CD1c-positive myeloid dendritic cell (primary cell): ENCODE data around the gene SLC27A1.
A peak's percentile ranks its signal among the peaks of the same experiment; 100 is the strongest.
"Not testable (repeated sequence)": the region's sequence is repeated elsewhere in the genome, so short reads cannot be mapped to it uniquely, and the experiment has no call there.

ENCODE experiments used
- DNase-seq: peaks from one replicate; pipeline ENCODE4 v3.0.0-alpha.2; 2016; ENCODE audit errors: extremely low spot score

SLC27A1 gene

DNA sequence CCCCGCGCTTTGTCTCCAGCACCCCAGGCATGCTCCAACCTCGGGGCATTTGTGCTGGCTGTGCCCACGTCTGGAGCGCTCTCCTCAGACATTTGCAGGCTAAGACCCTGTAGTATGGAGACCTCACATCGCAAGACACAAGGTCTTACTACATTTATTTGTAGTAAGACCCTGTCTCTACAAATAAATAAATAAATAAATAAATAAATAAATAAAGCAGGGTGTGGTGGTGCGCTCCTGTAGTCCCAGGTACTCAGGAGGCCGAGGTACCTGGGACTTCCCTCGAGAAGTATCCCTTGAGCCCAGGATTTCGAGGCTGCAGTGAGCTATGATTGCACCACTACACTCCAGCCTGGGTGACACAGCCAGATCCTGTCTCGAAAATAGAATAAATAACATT is 14.2 kb upstream of the SLC27A1 start:
- no peak for DNase-seq

GRCh38 chr19:17457616-17458015 is 12.7 kb upstream of the SLC27A1 start:
- no peak for DNase-seq

DNA sequence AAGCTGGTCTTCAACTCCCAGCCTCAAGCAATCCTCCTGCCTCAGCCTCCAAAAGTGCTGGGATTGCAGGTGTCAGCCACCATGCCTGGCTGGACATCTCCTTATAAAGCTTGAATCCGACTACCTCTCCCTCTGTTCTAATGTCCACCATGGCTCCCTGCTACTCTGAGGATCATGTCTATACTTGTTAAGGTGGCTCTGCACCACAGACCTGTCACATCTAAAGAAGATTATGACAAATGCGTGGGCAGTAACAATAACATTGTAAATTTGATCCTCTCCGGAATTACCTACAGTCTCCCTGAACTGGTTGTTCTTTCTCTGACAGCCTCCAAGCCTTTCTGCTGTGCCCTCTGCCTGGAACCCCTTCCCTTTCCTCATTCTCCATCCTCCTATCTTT is 11.4 kb upstream of the SLC27A1 start:
- DNase-seq: no peak

- DNase-seq: no peak
These were observed 9.7 kb upstream of the SLC27A1 start, which contains the start of gene NXNL1 for GRCh38 chr19:17460372-17461230. Gene NXNL1, minus strand, starts transcription at chr19:17460926. Its CDS starts 57 bp downstream, at chr19:17460869.

DNA sequence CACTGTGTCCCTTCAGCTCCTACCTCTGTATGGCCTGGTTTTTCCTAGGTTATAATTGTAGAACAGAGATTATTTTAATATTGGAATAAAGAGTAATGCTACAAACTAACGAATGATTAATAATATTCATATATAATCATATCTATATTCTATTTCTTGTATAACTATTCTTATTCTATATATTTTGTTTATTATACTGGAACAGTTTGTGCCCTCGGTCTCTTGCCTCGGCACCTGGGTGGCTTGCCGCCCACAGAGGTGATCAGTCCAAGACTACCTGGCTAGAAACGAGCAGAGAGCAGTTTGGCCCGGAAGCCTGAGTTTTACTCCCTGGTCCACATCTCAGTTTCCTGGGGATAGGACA is 3.9 kb upstream of the SLC27A1 start:
- DNase-seq: no peak

DNA sequence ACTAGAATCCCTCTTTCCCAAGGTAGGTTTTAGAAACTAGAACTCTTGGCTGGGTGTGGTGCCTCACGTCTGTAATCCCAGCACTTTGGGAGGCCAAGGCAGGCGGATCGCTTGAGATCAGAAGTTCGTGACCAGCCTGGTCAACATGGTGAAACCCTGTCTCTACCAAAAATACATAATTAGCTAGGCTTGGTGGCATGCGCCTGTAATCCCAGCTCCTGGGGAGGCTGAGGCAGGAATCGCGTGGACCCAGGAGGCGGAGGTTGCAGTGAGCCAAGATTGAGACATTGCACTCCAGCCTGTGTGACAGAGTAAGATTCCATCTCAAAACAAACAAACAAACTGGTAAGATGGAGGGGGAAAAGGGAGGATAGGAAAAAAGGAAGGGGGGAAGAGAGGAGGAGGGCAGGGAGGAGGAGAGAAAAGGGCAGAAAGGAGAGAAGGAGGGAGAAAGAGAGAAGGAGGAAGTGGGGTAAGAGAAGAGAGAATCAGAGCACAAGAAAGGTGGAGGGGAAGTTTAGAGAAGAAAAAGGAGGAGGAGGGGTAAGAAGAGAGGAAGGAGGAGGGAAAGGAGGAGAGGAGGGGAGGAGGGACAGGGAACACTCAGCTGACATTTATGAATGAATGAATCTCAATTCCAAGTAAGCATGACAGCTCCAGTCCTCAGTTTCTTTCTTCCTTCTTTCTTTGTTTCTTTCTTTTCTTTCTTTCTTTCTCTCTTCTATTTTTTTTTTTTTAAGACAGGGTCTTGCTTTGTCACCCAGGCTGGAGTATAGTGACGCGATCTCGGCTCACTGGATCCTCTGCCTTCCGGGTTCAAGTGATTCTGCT is 2.6 kb upstream of the SLC27A1 start:
- DNase-seq: no peak

DNA sequence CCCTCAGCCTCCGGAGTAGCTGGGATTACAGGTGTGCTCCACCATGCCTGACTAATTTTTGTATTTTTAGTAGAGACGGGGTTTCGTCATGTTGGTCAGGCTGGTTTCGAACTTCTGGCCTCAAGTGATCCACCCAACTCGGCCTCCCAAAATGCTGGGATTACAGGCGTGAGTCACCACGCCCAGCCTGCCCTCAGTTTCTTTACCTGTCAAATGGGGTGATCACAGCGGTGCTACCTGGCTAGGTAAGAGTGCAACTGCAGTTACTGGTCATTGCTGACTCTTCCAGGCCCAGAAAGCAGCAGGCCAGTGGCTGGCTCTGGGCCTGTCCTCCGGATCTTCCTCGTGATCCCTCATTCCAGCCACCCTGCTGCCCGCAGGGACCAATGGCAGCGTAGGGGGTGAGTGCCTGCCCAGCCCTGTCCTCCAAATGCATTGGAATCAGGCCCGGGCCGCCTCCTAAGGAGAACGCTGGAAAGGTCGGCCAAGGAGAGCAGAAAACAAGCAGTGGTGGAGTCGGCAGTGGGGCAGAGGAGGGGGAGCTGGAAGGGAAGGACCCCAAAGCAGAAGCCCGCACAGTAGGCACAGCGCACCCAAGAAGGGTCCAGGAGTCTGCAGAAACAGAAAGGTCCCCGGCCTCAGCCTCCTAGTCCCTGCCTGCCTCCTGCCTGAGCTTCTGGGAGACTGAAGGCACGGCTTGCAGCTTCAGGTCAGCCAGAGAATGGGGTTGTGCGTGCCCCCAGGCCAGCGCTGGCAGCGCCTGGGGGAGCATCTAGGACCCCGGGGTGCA is 1.8 kb upstream of the SLC27A1 start:
- no peak for DNase-seq

- DNase-seq: no peak
These were observed 1.2 kb upstream of the SLC27A1 start for GRCh38 chr19:17469092-17469480.

DNA sequence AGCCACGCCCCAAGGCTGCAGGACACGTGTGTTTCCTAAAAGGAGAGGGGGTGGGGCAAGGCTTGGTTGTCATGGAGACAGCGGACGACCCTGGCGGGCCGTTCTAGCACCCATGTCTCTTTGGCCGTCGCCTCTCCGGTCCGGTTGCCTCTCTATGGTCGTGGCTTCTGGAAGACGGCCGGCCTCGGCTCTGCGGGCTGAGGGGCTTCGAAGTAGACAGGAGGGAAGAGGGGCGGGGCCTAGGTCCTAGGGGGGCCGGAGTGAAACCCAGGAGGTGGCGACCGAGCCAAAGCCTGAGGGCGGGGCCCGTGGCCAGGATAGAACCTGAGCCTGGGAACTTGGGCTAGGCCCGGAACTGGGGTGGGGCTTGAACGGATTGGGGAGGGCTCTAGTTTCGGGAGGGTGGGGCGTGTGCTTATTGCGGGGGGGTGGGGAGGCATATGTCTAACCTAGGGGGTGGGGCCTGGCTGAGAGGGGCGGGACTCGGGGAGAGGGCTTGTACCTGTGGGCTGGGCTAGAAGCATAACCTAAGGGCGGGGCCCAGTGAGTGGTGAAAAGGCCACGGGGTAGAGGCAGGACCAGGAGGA is 750 bp upstream of the SLC27A1 start:
- DNase-seq: peak; percentile 93

DNA sequence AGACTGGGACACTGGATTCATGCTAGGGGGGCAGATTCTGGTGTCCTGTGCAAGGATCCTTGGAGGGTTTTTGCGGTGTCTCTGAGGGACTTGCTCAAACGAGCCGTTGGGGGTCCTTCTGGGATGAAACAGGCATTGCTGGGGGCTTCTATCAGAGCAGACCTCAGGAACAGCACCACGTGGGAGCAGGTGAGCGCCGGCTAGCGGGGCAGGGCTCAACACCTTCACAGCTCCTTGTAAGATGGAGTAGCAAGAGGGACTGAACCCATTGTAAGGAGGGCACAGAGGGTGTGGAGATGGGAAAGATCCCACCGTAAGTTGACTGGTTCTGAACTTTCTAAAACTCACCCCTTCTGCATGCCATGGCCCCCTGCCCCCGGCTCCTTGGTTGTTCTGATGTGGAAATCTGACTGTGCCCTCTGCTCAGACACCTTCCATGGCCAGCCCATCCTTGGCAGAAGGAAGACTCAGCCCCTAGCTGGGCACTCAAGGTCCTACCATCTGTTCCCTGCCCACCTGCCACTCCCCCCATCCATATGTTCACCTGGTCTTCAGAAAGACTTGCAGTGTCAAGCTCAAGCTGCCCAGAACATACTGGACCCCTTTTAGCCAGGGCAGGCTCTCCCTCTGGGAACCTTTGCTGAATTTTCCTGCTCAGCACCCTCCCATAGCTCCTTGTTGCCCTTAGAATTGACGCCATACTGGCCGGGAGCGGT is 1.2 kb downstream of the SLC27A1 start:
- DNase-seq: no peak

GRCh38 chr19:17473041-17473440 is 2.7 kb downstream of the SLC27A1 start:
- DNase-seq: peak; percentile 82

DNA sequence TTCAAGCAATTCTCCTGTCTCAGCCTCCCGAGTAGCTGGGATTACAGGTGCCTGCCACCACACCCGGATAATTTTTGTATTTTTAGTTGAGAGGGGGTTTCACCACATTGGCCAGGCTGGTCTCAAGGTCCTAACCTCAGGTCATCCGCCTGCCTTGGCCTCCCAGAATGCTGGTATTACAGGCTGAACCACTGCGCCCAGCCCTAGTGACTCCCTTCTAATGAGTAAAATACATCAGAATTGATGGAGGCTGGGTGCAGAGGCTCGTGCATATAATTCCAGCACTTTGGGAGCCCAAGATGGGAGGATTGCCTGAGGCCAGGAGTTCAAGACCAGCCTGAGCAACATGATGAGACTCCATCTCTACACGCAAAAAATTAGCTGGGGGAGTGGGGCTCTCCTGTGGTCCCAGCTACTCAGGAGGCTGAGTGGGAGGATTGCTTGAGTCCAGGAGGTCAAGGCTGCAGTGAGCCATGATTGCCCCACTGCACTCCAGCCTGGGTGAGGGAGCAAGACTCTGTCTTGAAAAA is 4.8 kb downstream of the SLC27A1 start:
- not testable (repeated sequence) for DNase-seq

DNA sequence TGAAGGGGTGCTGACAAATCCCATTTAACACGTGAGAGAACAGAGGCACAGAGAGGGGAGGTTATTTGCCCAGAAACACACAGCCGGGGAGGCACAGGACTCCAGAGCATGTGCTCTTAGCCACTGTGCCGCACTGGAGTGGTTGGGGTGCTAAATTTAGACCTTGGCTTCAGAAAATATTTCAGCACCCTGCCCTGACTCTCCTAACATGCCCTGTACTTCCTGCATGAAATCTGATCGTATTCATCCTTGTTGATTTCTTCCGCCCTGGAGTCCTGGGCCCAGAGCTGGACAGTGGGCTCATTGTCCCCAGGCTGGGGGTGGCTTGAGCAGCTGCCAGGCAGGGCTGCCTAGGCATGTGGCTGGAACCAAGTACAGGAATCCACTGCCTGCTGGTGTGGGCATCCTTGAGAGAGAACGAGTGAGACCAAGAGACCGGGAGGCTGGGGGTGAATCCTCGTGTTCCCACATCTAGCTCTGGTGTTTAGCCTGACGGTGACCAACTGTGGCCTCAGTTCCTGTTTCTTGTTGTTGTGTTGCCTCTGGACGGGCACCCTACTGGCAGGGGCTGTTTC is 5.3 kb downstream of the SLC27A1 start:
- DNase-seq: peak; percentile 68

- DNase-seq: no peak
These were observed 9.0 kb downstream of the SLC27A1 start for GRCh38 chr19:17479325-17479791.

- no peak for DNase-seq
These were observed 11.7 kb downstream of the SLC27A1 start for GRCh38 chr19:17481986-17482385.

DNA sequence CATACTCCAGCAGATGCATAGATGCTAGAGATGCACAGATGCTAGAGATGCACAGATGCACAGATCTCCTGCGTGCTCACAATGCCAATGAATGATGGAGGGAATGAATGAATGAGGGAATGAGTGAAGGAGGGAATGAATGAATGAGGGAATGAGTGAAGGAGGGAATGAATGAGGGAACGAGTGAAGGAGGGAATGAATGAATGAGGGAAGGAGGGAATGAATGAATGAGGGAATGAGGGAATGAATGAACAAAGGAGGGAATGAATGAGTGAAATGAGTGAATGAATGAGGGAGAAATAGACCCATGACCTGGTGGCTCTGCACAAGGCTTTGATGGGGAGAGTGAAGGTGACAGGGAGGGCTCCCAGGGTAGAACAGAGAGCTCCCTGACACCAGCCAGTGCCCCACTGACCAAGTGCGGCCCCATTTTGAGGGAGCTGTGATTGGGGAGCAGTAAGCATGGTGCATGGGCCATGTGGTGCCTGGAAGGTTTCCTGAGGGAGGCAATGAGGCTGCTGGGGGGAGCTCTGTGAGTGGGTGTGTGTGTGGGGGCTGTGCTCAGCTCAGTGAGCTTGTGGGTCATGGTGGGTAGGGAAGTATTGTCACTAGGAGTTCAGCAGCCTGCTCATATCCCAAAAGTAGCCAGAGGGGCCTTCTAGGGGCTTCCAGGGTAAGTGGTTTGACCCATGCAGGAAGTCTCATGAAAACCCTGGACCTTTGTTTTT is 12.7 kb downstream of the SLC27A1 start:
- peak; percentile 16 for DNase-seq

GRCh38 chr19:17483605-17484002 is 13.3 kb downstream of the SLC27A1 start:
- no peak for DNase-seq

DNA sequence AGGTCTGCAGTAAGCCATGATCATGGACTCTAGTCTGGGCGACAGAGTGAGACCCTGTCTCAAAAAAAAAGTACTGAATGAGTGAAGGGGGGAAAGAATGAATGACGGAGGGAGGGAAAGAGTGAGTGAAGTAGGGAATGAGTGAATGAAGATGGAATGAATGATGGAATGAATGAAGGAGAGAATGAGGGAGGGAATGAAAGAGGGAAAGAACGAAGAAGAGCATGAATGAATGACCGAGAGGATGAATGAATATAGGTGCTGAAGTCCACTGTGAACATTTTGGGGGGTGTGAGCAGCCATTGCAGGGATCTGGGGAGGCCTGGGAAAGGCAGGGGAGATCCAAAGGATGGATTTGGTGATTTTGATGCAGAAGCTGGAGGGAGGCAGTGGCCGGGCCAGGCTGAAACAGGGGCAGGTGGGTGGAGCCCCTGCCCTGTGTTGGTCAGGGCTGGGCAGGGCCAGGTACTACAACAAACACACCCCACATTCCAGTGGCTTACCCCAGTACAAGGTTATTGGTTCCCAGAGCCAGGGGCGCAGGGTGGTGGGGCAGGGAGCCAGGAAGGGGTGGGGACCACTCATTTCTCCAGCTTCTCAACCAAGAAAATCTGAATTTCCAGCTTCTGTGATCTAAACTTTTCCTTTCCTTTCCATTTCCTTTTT is 14.3 kb downstream of the SLC27A1 start:
- DNase-seq: no peak
